Measurements from ENCODE around the gene PDSS2. TPM values are rescaled to one million over a fixed set of nuclear protein-coding genes. Genes with fewer than 3 reads are reported as not detected.

The PDSS2 gene
- total and polyA plus RNA-seq, 9 donors, result 6.6 to 10.2 (median 7.3) TPM

DNA sequence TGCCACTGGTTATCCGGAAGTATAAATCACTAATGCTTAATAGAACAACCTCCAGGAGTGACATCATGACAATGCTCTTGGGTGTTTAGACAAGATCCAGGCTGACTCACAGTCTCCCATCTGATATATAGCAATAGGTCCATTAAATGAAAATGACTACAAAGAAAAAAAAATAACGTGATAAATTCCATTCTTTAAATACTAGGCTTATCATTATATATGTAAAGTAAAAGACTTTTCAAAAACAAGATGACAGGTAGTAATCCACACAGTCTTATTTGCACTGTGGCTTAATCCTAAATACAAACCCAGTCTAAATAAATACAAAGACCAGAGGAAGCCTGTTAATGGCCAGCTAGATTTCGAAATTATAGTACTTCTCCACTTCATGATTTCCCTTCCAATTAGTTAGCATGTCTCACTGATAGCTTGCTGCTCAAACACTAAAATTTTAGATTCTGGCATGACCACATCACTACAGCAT, 195.0 kb downstream of the PDSS2 start:
- Histone ChIP-seq H3K4me1 (ENCODE audit: control insufficient read depth, insufficient read depth, low read length) (no peaks in the 10 kb centered on the region), H3K27ac (ENCODE audit: low read length) (no peak overlapping the region), H3K36me3 (ENCODE audit: control insufficient read depth, insufficient read depth, low read length) (no peaks in the 10 kb centered on the region), H3K4me3 (ENCODE audit: low read length) (no peak overlapping the region), H3K9me3 (replicated peaks; ENCODE audit: control insufficient read depth, low read depth, low read length) (no peaks in the 10 kb centered on the region), H3K27me3 (ENCODE audit: control insufficient read depth, insufficient read depth, low read length) (no peaks in the 10 kb centered on the region)
- peak; percentile 7 for DNase-seq
- no CpG with 5 or more reads among the region's 3 CpGs for WGBS (ENCODE audit: insufficient coverage)

DNA sequence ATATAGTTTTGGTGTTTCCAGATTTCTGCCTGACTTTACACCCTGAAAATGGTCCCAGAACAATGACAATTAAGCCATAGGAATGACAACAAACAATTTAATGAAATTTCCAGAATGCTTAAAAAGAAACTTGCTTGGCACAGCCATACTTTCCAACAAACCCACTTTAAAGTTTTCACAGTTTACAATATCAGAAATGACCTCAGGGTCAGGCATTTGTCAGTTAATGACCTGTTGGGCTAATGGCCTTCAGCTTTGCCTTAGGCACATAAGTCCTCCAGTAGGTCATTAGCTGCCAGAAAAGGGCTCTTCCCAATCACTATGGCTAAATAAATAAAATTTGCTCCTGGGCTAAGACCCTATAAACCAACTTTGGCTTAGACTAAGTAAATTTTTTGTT, 199.4 kb downstream of the PDSS2 start:
- H3K27ac ChIP-seq (ENCODE audit: low read length), result no peak overlapping the region
- H3K36me3 ChIP-seq (ENCODE audit: control insufficient read depth, insufficient read depth, low read length), result no peaks in the 10 kb centered on the region
- DNase-seq, result no peak
- no peak overlapping the region for H3K4me3 ChIP-seq (ENCODE audit: low read length)
- H3K27me3 ChIP-seq (ENCODE audit: control insufficient read depth, insufficient read depth, low read length), result no peaks in the 10 kb centered on the region
- no peaks in the 10 kb centered on the region for H3K9me3 ChIP-seq (replicated peaks; ENCODE audit: control insufficient read depth, low read depth, low read length)
- no peaks in the 10 kb centered on the region for H3K4me1 ChIP-seq (ENCODE audit: control insufficient read depth, insufficient read depth, low read length)

DNA sequence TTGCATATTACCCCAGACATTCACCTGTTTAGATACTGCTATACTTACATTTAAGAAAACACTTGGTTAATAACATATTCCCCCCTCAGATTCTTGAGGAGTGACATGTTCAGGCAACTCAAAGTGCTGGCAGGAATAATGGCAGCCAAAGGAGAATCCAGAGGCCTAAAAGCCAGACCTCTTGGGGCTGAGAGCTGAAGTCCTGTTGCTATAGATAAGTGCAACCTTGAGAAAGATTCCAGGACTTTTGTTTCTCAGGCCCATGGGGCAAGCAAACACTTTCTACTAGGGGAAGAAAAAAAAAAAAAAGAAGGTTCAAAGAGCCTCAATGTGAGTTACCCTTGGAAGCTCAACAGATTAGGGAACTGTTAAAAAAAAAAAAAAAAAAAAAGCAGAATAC, 211.2 kb downstream of the PDSS2 start:
- Histone ChIP-seq H3K27ac (ENCODE audit: low read length) (no peak overlapping the region), H3K27me3 (ENCODE audit: control insufficient read depth, insufficient read depth, low read length) (no peaks in the 10 kb centered on the region), H3K4me1 (ENCODE audit: control insufficient read depth, insufficient read depth, low read length) (no peaks in the 10 kb centered on the region), H3K9me3 (replicated peaks; ENCODE audit: control insufficient read depth, low read depth, low read length) (no peaks in the 10 kb centered on the region), H3K36me3 (ENCODE audit: control insufficient read depth, insufficient read depth, low read length) (no peaks in the 10 kb centered on the region), H3K4me3 (ENCODE audit: low read length) (no peak overlapping the region)
- no peak for DNase-seq

DNA sequence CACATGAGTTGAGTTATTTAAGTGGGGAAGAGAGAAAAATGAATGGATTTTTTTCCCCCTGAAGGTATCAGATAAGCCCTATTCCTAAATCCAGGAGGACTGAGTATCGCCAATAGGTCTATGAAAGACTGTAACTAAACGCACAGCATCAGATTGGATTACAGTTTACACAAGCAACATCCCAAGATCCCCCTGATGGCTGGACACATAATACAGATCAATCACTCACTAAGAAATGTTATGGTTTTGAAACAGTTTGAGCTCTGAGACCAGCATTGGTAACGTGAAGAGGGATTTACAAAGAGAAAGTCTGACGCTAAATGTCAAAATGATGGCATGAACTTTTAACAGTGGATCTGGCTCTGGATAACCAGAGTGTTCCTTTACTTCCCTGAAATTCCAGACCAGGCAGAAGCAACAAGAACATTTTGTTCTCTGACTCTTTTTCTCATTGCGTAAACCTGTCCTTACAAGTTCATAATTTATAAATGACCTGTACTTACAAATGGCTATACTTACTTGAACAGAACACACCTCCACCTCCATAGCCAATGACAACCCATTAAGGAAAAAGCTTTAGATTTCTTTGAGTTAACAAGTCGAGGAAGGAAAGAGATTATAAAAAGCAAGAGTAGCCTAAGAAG, 212.3 kb downstream of the PDSS2 start:
- 66% methylated on average over 2 of the region's 6 CpGs for WGBS (ENCODE audit: insufficient coverage)

DNA sequence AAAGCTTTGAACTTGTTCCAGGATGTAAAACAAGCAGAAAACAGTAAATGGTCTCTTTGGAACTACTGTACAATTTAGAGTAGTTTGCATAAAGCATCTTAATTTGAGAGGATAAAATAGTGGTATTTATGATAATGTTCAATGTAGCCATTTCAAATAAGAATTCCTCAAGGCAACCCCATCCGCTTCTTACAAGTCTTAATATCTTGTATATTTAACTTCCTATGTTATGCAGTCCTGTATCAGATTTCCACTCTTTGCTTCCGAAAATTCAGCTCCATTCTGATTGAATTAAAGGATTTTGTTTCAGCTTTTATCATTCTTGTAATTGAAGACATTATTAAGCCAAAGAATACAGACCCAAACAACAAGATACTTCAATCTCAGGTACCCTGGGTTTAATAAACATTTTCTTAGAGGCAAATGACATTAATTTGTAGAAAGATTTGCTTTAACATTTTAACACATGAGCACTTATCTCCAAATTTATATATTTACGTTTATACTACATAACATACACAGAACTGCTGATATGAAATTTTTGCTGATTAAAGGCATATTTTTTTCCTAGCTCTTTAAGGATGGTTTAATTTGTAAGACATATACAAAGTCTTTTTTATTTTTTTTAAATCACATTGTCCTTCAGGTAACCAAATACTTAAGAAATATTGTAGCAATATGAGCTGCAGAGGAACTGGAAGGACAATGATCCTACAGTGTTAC, 213.0 kb downstream of the PDSS2 start:
- no CpG with 5 or more reads among the region's 3 CpGs for WGBS (ENCODE audit: insufficient coverage)
- H3K4me1 ChIP-seq (ENCODE audit: control insufficient read depth, insufficient read depth, low read length), result no peaks in the 10 kb centered on the region
- no peaks in the 10 kb centered on the region for H3K36me3 ChIP-seq (ENCODE audit: control insufficient read depth, insufficient read depth, low read length)
- H3K4me3 ChIP-seq (ENCODE audit: low read length), result no peak overlapping the region
- H3K27ac ChIP-seq (ENCODE audit: low read length), result no peak overlapping the region
- no peak for DNase-seq
- no peaks in the 10 kb centered on the region for H3K9me3 ChIP-seq (replicated peaks; ENCODE audit: control insufficient read depth, low read depth, low read length)
- no peaks in the 10 kb centered on the region for H3K27me3 ChIP-seq (ENCODE audit: control insufficient read depth, insufficient read depth, low read length)

More for the DNA sequence above, 212.3 kb downstream of the PDSS2 start:
- H3K27ac ChIP-seq (ENCODE audit: low read length), result no peak overlapping the region
- no peaks in the 10 kb centered on the region for H3K9me3 ChIP-seq (replicated peaks; ENCODE audit: control insufficient read depth, low read depth, low read length)
- no peak overlapping the region for H3K4me3 ChIP-seq (ENCODE audit: low read length)
- H3K27me3 ChIP-seq (ENCODE audit: control insufficient read depth, insufficient read depth, low read length), result no peaks in the 10 kb centered on the region
- no peaks in the 10 kb centered on the region for H3K4me1 ChIP-seq (ENCODE audit: control insufficient read depth, insufficient read depth, low read length)
- DNase-seq, result no peak
- no peaks in the 10 kb centered on the region for H3K36me3 ChIP-seq (ENCODE audit: control insufficient read depth, insufficient read depth, low read length)

DNA sequence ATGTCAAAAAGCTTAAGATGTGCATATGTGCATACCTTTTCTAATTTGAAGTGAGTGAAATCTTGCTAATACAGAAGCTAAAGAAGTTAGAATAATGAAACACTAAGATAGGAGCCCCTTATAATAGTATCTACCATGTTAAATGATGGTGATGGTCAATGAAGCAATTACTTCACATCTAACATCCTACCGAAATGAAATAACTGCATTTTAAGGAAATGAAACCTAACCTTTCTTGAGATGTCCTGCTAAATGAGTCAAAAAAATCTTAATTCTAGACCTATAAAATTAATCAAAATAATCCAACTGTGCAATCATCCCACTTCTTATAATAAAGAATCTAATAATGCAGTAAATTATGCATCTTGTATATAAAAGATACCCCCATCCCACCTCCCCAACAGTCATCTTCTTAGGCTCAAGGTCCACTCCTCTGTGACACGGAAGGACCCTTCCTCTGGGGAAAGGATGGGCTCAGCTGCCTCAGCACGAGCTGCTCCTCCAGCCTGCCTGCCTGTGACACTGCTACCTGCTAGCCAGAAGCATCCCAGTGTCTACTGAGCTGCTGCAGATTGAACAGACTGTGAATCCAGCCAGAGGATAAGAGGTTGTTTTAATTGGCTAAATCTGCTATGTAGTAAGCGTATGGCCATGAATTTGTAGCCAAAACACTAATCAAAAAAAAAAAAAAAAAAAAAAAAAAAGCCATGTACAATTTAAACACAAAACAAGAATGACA, 214.5 kb downstream of the PDSS2 start:
- Histone ChIP-seq H3K4me3 (ENCODE audit: low read length) (no peak overlapping the region), H3K27ac (ENCODE audit: low read length) (no peak overlapping the region), H3K4me1 (ENCODE audit: control insufficient read depth, insufficient read depth, low read length) (no peaks in the 10 kb centered on the region), H3K36me3 (ENCODE audit: control insufficient read depth, insufficient read depth, low read length) (no peaks in the 10 kb centered on the region), H3K9me3 (replicated peaks; ENCODE audit: control insufficient read depth, low read depth, low read length) (no peaks in the 10 kb centered on the region), H3K27me3 (ENCODE audit: control insufficient read depth, insufficient read depth, low read length) (no peaks in the 10 kb centered on the region)
- DNase-seq, result no peak
- WGBS (ENCODE audit: insufficient coverage), result 50% methylated on average over 2 of the region's 4 CpGs

DNA sequence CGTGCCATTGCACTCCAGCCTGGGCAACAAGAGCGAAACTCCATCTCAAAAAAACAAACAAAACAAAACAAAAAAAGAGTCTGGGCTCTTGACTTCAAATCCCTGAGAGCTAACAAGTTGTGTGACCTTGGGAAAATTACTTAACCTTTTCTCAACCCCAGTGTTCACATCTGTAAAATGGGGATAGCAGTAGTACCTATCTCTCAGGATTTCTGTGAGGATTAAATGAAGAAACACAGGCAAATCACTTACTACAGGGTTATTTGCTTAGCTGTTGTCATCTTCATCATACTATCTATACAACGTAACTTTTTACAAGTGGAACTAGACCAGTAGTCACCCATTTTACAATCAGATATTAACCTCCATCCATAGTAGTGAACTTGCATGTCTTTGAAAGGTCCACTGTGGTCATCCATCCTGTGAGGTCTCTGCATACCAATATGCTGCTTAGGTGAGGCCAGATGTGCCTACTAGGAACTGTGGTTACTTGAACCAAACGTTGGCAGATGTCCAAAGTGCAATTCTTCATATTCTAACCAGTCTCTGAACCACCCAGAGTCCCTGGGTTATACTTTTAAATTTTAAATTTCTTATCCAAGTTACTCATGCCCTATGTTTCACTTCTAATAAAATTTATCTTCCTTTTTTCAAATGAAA, 215.2 kb downstream of the PDSS2 start:
- Histone ChIP-seq H3K4me1 (ENCODE audit: control insufficient read depth, insufficient read depth, low read length) (no peaks in the 10 kb centered on the region), H3K4me3 (ENCODE audit: low read length) (no peak overlapping the region), H3K27ac (ENCODE audit: low read length) (no peak overlapping the region), H3K9me3 (replicated peaks; ENCODE audit: control insufficient read depth, low read depth, low read length) (no peaks in the 10 kb centered on the region), H3K27me3 (ENCODE audit: control insufficient read depth, insufficient read depth, low read length) (no peaks in the 10 kb centered on the region), H3K36me3 (ENCODE audit: control insufficient read depth, insufficient read depth, low read length) (no peaks in the 10 kb centered on the region)
- no peak for DNase-seq
- no CpG with 5 or more reads among the region's 4 CpGs for WGBS (ENCODE audit: insufficient coverage)

DNA sequence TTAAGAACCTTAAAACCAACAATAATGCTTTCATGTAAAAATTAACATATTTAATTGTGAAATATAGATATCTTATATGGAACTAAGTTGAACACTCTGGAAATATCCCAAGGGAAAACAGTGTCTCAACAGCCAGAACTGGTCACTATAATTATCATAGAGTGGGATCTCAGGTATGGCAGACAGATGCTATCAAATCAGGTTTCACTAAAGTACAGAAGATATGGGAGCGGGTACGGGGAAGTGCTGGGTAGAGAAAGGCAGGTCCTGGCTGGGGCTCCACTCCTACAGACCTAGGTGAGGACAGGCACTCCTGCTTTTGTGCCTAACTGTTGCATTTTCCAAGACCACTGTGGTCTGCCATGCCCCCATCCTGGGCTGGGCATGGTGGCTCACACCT, 215.9 kb downstream of the PDSS2 start:
- 100% methylated on average over 2 of the region's 2 CpGs for WGBS (ENCODE audit: insufficient coverage)
- no peak for DNase-seq
- Histone ChIP-seq H3K27ac (ENCODE audit: low read length) (no peak overlapping the region), H3K36me3 (ENCODE audit: control insufficient read depth, insufficient read depth, low read length) (no peaks in the 10 kb centered on the region), H3K9me3 (replicated peaks; ENCODE audit: control insufficient read depth, low read depth, low read length) (no peaks in the 10 kb centered on the region), H3K4me1 (ENCODE audit: control insufficient read depth, insufficient read depth, low read length) (no peaks in the 10 kb centered on the region), H3K27me3 (ENCODE audit: control insufficient read depth, insufficient read depth, low read length) (no peaks in the 10 kb centered on the region), H3K4me3 (ENCODE audit: low read length) (no peak overlapping the region)

DNA sequence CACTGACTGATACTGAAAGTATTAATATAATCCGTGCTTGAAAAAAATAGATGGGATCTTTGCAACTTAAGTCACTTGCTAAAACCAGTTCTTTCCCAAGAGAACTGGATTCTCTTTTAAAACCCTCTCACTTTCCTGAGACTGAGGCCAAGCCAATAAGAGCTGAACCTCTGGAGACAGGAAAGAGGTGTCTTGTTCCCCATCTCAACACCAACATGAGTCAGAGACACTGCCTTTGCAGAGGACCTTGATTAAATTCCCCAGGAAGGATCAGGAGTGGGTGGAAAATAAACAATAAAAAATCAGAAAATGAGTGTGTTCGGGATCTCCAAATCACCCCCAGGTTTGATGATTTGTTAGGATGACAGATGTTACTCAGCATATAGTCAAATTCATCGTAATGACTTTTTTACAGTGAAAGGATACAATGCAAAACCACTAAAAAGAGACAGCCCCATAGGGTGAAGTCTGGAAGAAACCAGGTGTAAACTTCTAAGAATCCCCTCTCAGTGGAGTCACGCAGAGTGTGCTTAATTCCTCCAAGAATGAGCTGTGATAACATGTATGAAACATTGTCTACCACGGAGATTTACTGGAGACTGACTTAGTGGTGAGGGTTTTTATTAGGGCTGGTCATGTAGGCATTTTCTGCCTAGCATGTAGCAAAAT, 221.2 kb downstream of the PDSS2 start:
- H3K36me3 ChIP-seq (ENCODE audit: control insufficient read depth, insufficient read depth, low read length), result peaks cover 11% of the 10 kb centered on the region
- no peak overlapping the region for H3K27ac ChIP-seq (ENCODE audit: low read length)
- H3K9me3 ChIP-seq (replicated peaks; ENCODE audit: control insufficient read depth, low read depth, low read length), result peaks cover 2% of the 10 kb centered on the region
- H3K27me3 ChIP-seq (ENCODE audit: control insufficient read depth, insufficient read depth, low read length), result no peaks in the 10 kb centered on the region
- no peak overlapping the region for H3K4me3 ChIP-seq (ENCODE audit: low read length)
- DNase-seq, result no peak
- no peaks in the 10 kb centered on the region for H3K4me1 ChIP-seq (ENCODE audit: control insufficient read depth, insufficient read depth, low read length)
- WGBS (ENCODE audit: insufficient coverage), result 40% methylated on average over 1 of the region's 5 CpGs

DNA sequence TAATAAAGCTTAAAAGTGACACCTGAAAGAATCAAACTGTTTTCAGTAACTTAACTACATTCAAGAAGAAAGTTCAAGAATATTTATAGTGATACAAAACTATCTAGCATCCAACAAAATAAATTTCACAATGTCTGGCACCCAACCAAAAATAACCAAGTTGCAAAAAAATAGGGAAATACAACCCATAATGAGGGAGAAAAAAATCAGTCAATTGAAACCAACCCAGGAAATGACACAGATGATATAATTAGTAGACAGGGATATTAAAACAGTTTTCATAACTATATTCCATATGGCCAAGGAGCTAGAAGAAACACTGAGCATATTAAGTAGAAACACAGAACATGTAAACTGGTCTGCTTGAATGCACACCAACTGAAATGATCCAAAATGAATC, 223.9 kb downstream of the PDSS2 start:
- H3K27ac ChIP-seq (ENCODE audit: low read length), result no peak overlapping the region
- peaks cover 2% of the 10 kb centered on the region for H3K9me3 ChIP-seq (replicated peaks; ENCODE audit: control insufficient read depth, low read depth, low read length)
- H3K36me3 ChIP-seq (ENCODE audit: control insufficient read depth, insufficient read depth, low read length), result peaks cover 11% of the 10 kb centered on the region
- peak; percentile 9 for DNase-seq
- no peaks in the 10 kb centered on the region for H3K4me1 ChIP-seq (ENCODE audit: control insufficient read depth, insufficient read depth, low read length)
- H3K4me3 ChIP-seq (ENCODE audit: low read length), result no peak overlapping the region
- H3K27me3 ChIP-seq (ENCODE audit: control insufficient read depth, insufficient read depth, low read length), result no peaks in the 10 kb centered on the region

All from muscle of leg (tissue), 11 donors.